Anterior cingulate cortex (tissue), 58 donors: ENCODE measurements around the gene GON4L.
A peak's percentile ranks its signal among the peaks of the same experiment; 100 is the strongest.
"Not testable (repeated sequence)": the region's sequence is repeated elsewhere in the genome, so short reads cannot be mapped to it uniquely, and the experiment has no call there.

ENCODE experiments used
- DNase-seq, 58 donors: peaks; one replicate each; lab custom pipeline; 2025; lab: John Stamatoyannopoulos, UW

GON4L gene

GRCh38 chr1:155873860-155874259 is 16.8 kb upstream of the GON4L start:
- DNase-seq = peak in 5 of 58 donors; percentile 1 to 17 (median 5)

- DNase-seq = peak in 53 of 58 donors; percentile 16 to 90 (median 67)
These were observed 15.5 kb upstream of the GON4L start for GRCh38 chr1:155872527-155872926.

- peak in 57 of 58 donors; percentile 25 to 96 (median 87) for DNase-seq
These were observed 14.4 kb upstream of the GON4L start for GRCh38 chr1:155871390-155871789.

- DNase-seq = no peak
These were observed 10.8 kb upstream of the GON4L start for GRCh38 chr1:155867766-155868165.

- DNase-seq = no peak
These were observed 7.4 kb upstream of the GON4L start for GRCh38 chr1:155864393-155864792.

GRCh38 chr1:155861896-155862295 is 4.9 kb upstream of the GON4L start:
- no peak for DNase-seq

GRCh38 chr1:155860970-155861510 is 4.0 kb upstream of the GON4L start:
- no peak for DNase-seq

GRCh38 chr1:155859881-155860871 is 3.2 kb upstream of the GON4L start:
- peak; percentile 42 to 98 (median 92) for DNase-seq

GRCh38 chr1:155859234-155859829 is 2.3 kb upstream of the GON4L start, which contains the start of gene SYT11:
TSS of gene SYT11 (plus strand) at chr1:155859567. CDS start at chr1:155859762, 195 bp downstream.
- peak; percentile 50 to 98 (median 93) for DNase-seq

- no peak for DNase-seq
These were observed 1.8 kb upstream of the GON4L start for GRCh38 chr1:155858800-155859233.

GRCh38 chr1:155856257-155856974 is 598 bp downstream of the GON4L start:
- no peak for DNase-seq

- no peak for DNase-seq
These were observed 6.7 kb downstream of the GON4L start for GRCh38 chr1:155850345-155850744.

GRCh38 chr1:155847823-155848529 is 9.0 kb downstream of the GON4L start:
- DNase-seq = no peak

- no peak for DNase-seq
These were observed 12.1 kb downstream of the GON4L start for GRCh38 chr1:155844860-155845421.

GRCh38 chr1:155840386-155840785 is 16.6 kb downstream of the GON4L start:
- DNase-seq = no peak

GRCh38 chr1:155835548-155835947 is 21.5 kb downstream of the GON4L start:
- no peak for DNase-seq

GRCh38 chr1:155834927-155835399 is 22.1 kb downstream of the GON4L start:
- not testable (repeated sequence) for DNase-seq

GRCh38 chr1:155834296-155834926 is 22.6 kb downstream of the GON4L start:
- peak in 1 of 58 donors; percentile 0 for DNase-seq
